CD4-positive, alpha-beta T cell treated with Interferon gamma for 1 hour (primary cell): ENCODE data around the gene PRR30.
"Not testable (repeated sequence)": the region's sequence is repeated elsewhere in the genome, so short reads cannot be mapped to it uniquely, and the experiment has no call there.

ENCODE experiments used
- DNase-seq: peaks from one replicate; pipeline ENCODE4 v3.0.0-alpha.2; 2020

PRR30 gene

GRCh38 chr2:27127883-27128667 lies 11.1 kb downstream of the PRR30 start:
- DNase-seq = no peak

GRCh38 chr2:27126252-27126710 lies 12.9 kb downstream of the PRR30 start:
- no peak for DNase-seq

GRCh38 chr2:27125104-27125503 lies 14.1 kb downstream of the PRR30 start:
- DNase-seq = no peak

GRCh38 chr2:27123302-27124150 lies 15.7 kb downstream of the PRR30 start, which contains the start of gene ABHD1:
Gene ABHD1 (plus strand): TSS chr2:27123815. CDS start chr2:27123949, 134 bp downstream.
- peak; percentile 74 for DNase-seq

- DNase-seq = no peak
These were observed 16.4 kb downstream of the PRR30 start for GRCh38 chr2:27122791-27123190.

- no peak for DNase-seq
These were observed 17.3 kb downstream of the PRR30 start for GRCh38 chr2:27121906-27122305.

- not testable (repeated sequence) for DNase-seq
These were observed 19.9 kb downstream of the PRR30 start for GRCh38 chr2:27119330-27119670.

- no peak for DNase-seq
These were observed 20.5 kb downstream of the PRR30 start, which contains the start of gene CGREF1 for GRCh38 chr2:27118525-27119329. Gene CGREF1 (minus strand): TSS chr2:27119128. CDS start chr2:27104366, 14,762 bp downstream.

- no peak for DNase-seq
These were observed 21.1 kb downstream of the PRR30 start for GRCh38 chr2:27117995-27118524.

- DNase-seq = no peak
These were observed 23.7 kb downstream of the PRR30 start for GRCh38 chr2:27115519-27115918.

- DNase-seq = not testable (repeated sequence)
These were observed 27.7 kb downstream of the PRR30 start for GRCh38 chr2:27111392-27112078.

- DNase-seq = not testable (repeated sequence)
These were observed 28.4 kb downstream of the PRR30 start for GRCh38 chr2:27110603-27111352.

- no peak for DNase-seq
These were observed 30.1 kb downstream of the PRR30 start for GRCh38 chr2:27109083-27109482.

GRCh38 chr2:27108221-27108620 lies 31.0 kb downstream of the PRR30 start:
- no peak for DNase-seq

GRCh38 chr2:27105981-27106380 lies 33.2 kb downstream of the PRR30 start:
- DNase-seq = no peak

GRCh38 chr2:27102329-27102728 lies 36.9 kb downstream of the PRR30 start:
- no peak for DNase-seq

- DNase-seq = no peak
These were observed 39.2 kb downstream of the PRR30 start for GRCh38 chr2:27100036-27100435.

GRCh38 chr2:27099334-27099955 lies 39.8 kb downstream of the PRR30 start:
- no peak for DNase-seq

GRCh38 chr2:27097341-27097740 lies 41.9 kb downstream of the PRR30 start:
- no peak for DNase-seq

- DNase-seq = no peak
These were observed 42.4 kb downstream of the PRR30 start for GRCh38 chr2:27096748-27097297.
